Renal cortex interstitium (tissue), 11 donors: ENCODE measurements around the gene ARHGAP22. TPM values are rescaled to one million over a fixed set of nuclear protein-coding genes. Genes with fewer than 3 reads are reported as not detected.
A peak's percentile ranks its signal among the peaks of the same experiment; 100 is the strongest.

Source experiments
- DNase-seq, 11 donors: peaks; one replicate each; pipeline ENCODE4 v3.0.0-alpha.2; 2013; ENCODE audit warnings: low read depth in 9 of 11, low spot score in 4 of 11; ENCODE audit errors: extremely low read depth in 1 of 11
- polyA plus RNA-seq, 3 donors: library from polyadenylated mRNA; unstranded; fragments of 120-200 nt; gene quantifications; one replicate each; pipeline ENCODE4 v1.2.1, GENCODE V29; 2013; ENCODE audit not compliant: insufficient read length in 3 of 3

The ARHGAP22 gene
- polyA plus RNA-seq, 3 donors: 1.2 to 1.8 (median 1.3) TPM

GRCh38 chr10:48478469-48478868 lies 126.4 kb downstream of the ARHGAP22 start:
- DNase-seq: no peak

DNA sequence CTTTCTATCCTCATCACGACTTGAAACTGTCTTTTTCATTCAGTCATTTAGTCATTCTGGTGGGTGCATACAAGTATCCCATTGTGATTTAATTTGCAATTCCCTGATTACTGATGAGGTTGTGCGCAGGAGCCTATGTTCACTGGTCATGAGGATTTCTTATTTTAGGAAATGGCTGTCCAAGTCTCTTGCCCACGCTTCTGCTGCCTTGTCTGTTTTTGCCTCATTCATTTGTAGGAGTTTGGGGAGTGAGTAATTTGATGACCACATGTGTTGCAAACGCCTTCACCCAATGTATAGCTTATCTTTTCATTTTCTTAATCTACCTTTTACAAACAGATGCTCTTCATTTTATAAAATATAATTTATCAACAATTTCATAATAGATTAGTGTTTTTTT lies 127.3 kb downstream of the ARHGAP22 start:
- no peak for DNase-seq

DNA sequence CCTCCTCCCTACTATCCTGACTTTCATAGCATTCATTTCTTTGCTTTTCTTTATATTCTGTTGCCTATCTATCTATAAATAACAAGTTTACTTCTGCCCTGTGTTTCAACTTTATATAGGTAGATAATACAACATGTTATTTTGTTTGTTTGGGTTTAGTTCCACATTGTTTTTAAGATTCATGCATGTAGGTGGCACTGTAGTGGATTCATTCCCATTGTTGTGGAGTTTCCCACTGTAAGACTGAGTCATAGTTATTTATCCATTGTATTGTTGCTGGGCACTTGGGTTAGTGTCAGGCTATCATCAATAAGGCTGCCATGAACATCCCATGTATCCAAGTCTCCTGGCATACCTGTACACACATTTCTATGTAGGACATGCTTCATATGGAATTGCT lies 127.7 kb downstream of the ARHGAP22 start:
- DNase-seq: no peak

- no peak for DNase-seq
Observed at GRCh38 chr10:48476279-48476982, 128.4 kb downstream of the ARHGAP22 start.

DNA sequence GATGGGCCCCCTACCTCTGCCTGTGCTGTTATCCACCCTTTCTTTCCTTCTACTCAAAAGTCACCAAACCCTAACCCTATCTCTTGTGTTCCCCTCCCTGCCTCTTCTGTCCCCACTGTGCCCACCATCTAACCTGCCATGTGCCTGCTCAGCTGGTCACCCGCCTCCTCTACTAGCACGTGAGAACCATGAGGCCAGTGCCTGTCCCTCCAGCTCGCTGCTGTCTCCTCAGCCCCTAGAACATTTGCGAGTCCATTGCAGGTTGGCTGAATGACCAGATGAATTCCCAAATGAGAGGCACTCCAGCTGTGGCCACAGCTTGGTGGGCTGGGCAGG lies 129.0 kb downstream of the ARHGAP22 start:
- no peak for DNase-seq

DNA sequence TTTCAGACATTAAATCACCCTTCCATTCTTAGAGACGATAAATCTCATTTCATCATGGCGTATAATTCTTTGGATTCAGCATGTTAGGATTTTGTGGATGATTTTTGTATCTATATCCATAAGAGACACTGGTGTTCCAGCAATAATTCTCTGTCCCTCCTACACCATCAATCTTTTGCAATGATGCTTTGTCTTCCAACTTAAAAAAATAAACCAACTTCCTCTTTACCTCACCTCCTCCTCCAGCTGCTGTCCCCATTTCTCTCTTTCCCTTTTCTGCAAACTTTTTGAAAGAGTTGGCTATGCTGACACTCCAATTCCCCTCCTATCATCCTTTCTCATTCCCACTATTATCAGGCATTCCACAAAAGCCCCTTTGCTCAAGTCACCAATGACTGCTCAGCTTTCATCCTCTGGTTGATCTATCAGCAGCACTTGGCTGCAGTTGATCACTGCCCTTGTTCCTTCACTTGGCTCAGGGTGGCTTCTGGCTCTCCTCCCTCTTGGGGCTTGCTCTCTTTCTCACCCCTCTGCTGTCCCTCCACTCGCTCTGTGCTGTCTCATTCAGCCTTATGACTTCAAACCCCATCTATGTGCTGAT lies 130.0 kb downstream of the ARHGAP22 start:
- DNase-seq: no peak

DNA sequence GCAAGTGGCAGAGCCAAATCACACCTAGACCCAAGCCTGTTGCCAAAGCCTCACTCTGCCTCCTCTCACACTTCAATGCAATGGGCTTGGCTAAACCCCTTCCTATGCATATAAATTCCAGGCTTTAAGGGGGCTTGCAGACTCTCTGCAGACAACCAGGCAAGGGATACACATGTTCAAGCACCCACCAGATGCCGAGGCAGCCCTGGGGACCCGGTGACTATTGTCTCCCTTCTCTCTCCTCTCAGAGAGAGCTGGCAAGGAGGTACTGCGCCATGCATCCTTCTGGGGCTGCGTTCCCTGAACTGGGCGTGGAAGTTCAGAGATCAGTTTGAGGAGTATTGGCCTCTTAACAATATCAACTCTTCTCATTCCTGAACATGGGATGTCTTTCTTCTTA lies 131.2 kb downstream of the ARHGAP22 start:
- no peak for DNase-seq

GRCh38 chr10:48472501-48473069 lies 132.3 kb downstream of the ARHGAP22 start:
- DNase-seq: no peak

GRCh38 chr10:48470893-48471805 lies 133.7 kb downstream of the ARHGAP22 start:
- DNase-seq: no peak

GRCh38 chr10:48470115-48470892 lies 134.6 kb downstream of the ARHGAP22 start:
- DNase-seq: peak; percentile 37 to 81 (median 63)

- no peak for DNase-seq
Observed at GRCh38 chr10:48469516-48470020, 135.3 kb downstream of the ARHGAP22 start.

GRCh38 chr10:48468866-48469511 lies 135.9 kb downstream of the ARHGAP22 start:
- no peak for DNase-seq

DNA sequence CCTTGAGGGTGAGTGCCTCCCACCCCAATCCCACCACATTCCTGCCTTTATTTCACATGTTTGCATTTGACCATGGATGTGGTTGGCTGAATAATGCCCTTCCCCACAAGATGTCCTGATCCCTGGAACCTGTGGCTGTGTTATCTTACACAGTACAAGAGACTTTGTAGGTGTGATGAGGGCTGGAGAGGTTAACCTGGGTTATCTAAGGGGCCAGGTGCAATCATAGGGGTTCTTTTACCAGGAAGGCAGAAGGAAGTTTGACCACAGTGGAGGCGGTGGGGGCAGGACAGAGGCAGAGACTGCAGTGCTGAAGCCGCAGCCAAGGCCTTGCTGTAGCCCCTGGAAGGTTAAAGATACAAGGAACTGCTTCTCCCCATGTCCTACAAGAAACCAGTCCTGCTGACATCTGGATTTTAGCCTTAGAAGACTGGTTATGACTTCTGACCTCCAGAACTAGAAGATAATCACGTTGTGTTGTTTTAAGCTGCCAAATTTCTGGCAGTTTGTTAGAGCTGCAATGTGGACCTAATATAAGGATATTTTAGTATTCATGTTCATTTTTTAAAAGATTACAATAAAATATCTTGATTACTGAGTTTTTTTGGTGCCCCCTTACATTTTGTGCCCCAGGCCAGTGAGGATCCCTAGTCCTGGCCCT lies 136.6 kb downstream of the ARHGAP22 start:
- no peak for DNase-seq

GRCh38 chr10:48467669-48468068 lies 137.2 kb downstream of the ARHGAP22 start:
- no peak for DNase-seq

GRCh38 chr10:48466611-48467240 lies 138.1 kb downstream of the ARHGAP22 start:
- no peak for DNase-seq

DNA sequence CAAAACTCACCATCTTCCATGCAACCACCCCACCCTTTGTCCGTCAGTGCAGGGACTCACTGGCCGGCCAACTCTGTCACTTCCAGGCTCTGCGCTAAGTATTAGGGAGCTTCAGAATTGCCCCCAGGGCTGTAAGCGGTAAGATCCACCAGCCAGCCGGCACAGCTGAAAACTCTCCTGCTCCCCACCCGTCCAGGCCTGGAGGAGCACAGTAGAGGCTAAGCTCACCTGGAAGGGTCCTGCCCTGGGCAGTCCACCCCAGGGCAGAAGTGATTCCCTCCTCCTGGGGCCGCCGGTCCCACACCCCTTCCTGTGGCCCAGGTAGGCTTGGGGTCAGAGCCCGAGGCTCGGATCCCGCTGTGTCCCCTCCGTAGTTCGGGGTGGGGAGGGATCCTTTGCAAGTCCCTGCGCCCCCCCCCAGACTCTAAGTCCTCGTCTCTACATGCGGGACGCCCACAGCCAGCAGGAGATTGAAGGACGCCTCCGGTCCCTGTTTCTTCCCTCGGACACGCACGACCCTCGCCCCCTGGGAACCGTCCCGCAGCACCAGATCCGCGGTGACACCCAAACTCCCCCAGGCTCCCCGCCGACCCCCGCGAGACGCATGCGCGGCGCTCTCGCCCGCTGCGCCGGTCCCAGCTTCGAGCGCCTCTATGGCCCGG lies 138.9 kb downstream of the ARHGAP22 start:
- no peak for DNase-seq
